Thoracic aorta (tissue), 2 donors: Measurements from ENCODE around the gene MVD. TPM values are rescaled to one million over a fixed set of nuclear protein-coding genes. Genes with fewer than 3 reads are reported as not detected.

ENCODE experiments used
- ATAC-seq: fragments of 150-250 bp; one replicate; pipeline ENCODE4 v1.8.0; 2017; ENCODE audit warnings: low read depth; ENCODE audit not compliant: insufficient number of reproducible peaks, low FRiP score
- DNase-seq: peaks from one replicate; pipeline ENCODE4 v3.0.0-alpha.2; 2020; ENCODE audit warnings: low spot score
- H3K27ac ChIP-seq, 2 donors: fragments of 200-600 bp; sonication (generic); 1 replicate in 1 of 2; 2 replicates in 1 of 2; pipeline ENCODE4 v1.5.1; 2016; ENCODE audit warnings: mild to moderate bottlenecking in 2 of 2, moderate library complexity in 2 of 2
- H3K27me3 ChIP-seq: fragments of 200-600 bp; sonication (generic); replicated peaks from 2 replicates; pipeline ENCODE4 v1.6.0; 2016; ENCODE audit warnings: mild to moderate bottlenecking; ENCODE audit not compliant: insufficient read depth
- H3K36me3 ChIP-seq: fragments of 200-600 bp; sonication (generic); one replicate; pipeline ENCODE4 v1.5.1; 2016
- H3K4me1 ChIP-seq, 2 donors: fragments of 200-600 bp; sonication (generic); 1 replicate in 1 of 2; 2 replicates in 1 of 2; pipeline versions ENCODE4 v1.5.1 to v1.6.0; 2016; ENCODE audit warnings: low read depth in 2 of 2, mild to moderate bottlenecking in 1 of 2; ENCODE audit not compliant: control insufficient read depth in 1 of 2
- H3K4me3 ChIP-seq: fragments of 200-600 bp; sonication (generic); 2 replicates; pipeline ENCODE4 v1.5.1; 2016; ENCODE audit warnings: mild to moderate bottlenecking
- H3K9me3 ChIP-seq: fragments of 200-600 bp; sonication (generic); 2 replicates; pipeline ENCODE4 v1.5.1; 2016
- CTCF ChIP-seq: fragments of 200-600 bp; sonication (generic); IDR thresholded peaks from one replicate; pipeline ENCODE4 v1.5.1; 2019; ENCODE audit warnings: antibody characterized with exemption
- total RNA-seq, 2 donors: library from RNA; depleted of rRNA; stranded (reverse); fragments of >200 nt; gene quantifications; one replicate each; pipeline versions ENCODE4 v1.1.0 to v1.2.3, GENCODE V29; 2016

The MVD gene
- total RNA-seq, 2 donors from 2014 or later, result 22.4 to 38.9 TPM

GRCh38 chr16:88638323-88639230, 24.3 kb downstream of the MVD start, which contains the start of gene IL17C:
IL17C (plus strand) TSS chr16:88638572; CDS start chr16:88638642, 70 bp downstream.
- peaks cover 0 to 10% of the 10 kb centered on the region in 2 donors for H3K4me1 ChIP-seq
- H3K27ac ChIP-seq, result no peak within 1 kb of the TSS
- H3K27me3 ChIP-seq, result peaks cover 7% of the 10 kb centered on the region
- DNase-seq (no peak), ATAC-seq (no peak)
- no peak within 1 kb of the TSS for H3K4me3 ChIP-seq
- H3K9me3 ChIP-seq, result no peaks in the 10 kb centered on the region
- TF ChIP-seq CTCF, result no peak
- no peaks in the 10 kb centered on the region for H3K36me3 ChIP-seq

- no peak overlapping the region for H3K4me3 ChIP-seq
- no peak overlapping the region for H3K27ac ChIP-seq
- H3K36me3 ChIP-seq, result peaks cover 11% of the 10 kb centered on the region
- no peak for ATAC-seq
- peaks cover 7% of the 10 kb centered on the region for H3K27me3 ChIP-seq
- H3K4me1 ChIP-seq, result peaks cover 0 to 10% of the 10 kb centered on the region in 2 donors
- no peak for TF ChIP-seq CTCF
- no peaks in the 10 kb centered on the region for H3K9me3 ChIP-seq
- DNase-seq, result no peak
These were observed 26.2 kb downstream of the MVD start for GRCh38 chr16:88636488-88637265.

- H3K4me3 ChIP-seq, result no peak overlapping the region
- no peak overlapping the region for H3K27ac ChIP-seq
- H3K36me3 ChIP-seq, result peaks cover 20% of the 10 kb centered on the region
- peaks cover 7% of the 10 kb centered on the region for H3K27me3 ChIP-seq
- no peak for TF ChIP-seq CTCF
- H3K4me1 ChIP-seq, result peaks cover 0 to 10% of the 10 kb centered on the region in 2 donors
- DNase-seq (no peak), ATAC-seq (no peak)
- no peaks in the 10 kb centered on the region for H3K9me3 ChIP-seq
These were observed 27.1 kb downstream of the MVD start for GRCh38 chr16:88635671-88636319.

GRCh38 chr16:88634994-88635670, 27.8 kb downstream of the MVD start:
- peaks cover 7% of the 10 kb centered on the region for H3K27me3 ChIP-seq

More at GRCh38 chr16:88634994-88635670, 27.8 kb downstream of the MVD start:
- TF ChIP-seq CTCF, result no peak
- Histone ChIP-seq H3K36me3 (peaks cover 25% of the 10 kb centered on the region), H3K4me1 (peaks cover 0 to 10% of the 10 kb centered on the region in 2 donors), H3K27ac (no peak overlapping the region), H3K4me3 (peak overlapping the region; percentile 68), H3K9me3 (no peaks in the 10 kb centered on the region)
- no peak for DNase-seq
- ATAC-seq, result no peak
